HCT116 (cell line): ENCODE data around the gene EEF2. TPM values are rescaled to one million over a fixed set of nuclear protein-coding genes. Genes with fewer than 3 reads are reported as not detected.

ENCODE experiments used
- ATAC-seq: fragments of 200-7000 bp; cut with Tn5 transposase; 2 replicates; pipeline ENCODE4 v1.9.1; 2020; ENCODE audit warnings: mild to moderate bottlenecking, moderate library complexity
- BruUV-seq: library from RNA; stranded (reverse); fragments of 400-500 nt; replicated peaks from 2 replicates; lab custom pipeline; 2021; lab: Mats Ljungman, UMichigan
- CTCF ChIA-PET: fragments of 300-600 bp; sonication (Branson Sonifier 250); formaldehyde crosslinking; loops from one replicate; lab custom pipeline; 2021; ENCODE audit warnings: antibody characterized with exemption; lab: Charles Lee
- POLR2A ChIA-PET: fragments of 300-600, 350-600 bp; sonication (Branson Sonifier 250); formaldehyde crosslinking; loops from one replicate; lab custom pipeline; 2021; ENCODE audit warnings: antibody characterized with exemption; lab: Charles Lee
- RAD21 ChIA-PET, 2 experiments: fragments of 300-600 bp; sonication (Branson Sonifier 250); formaldehyde crosslinking; loops; one replicate each; lab custom pipeline; 2023; ENCODE audit warnings: low total read pairs in 2 of 2; ENCODE audit not compliant: uncharacterized antibody in 2 of 2, unreplicated experiment in 2 of 2, low non-redundant PET in 1 of 2; lab: Charles Lee
- DNase-seq: peaks from one replicate; pipeline ENCODE4 v3.0.0-alpha.2; 2010; ENCODE audit warnings: low read depth, low spot score
- H2AFZ ChIP-seq: fragments of 200-600 bp; shearing (Covaris generic), sonication (generic); 2 replicates; pipeline ENCODE4 v1.6.1; 2017; ENCODE audit warnings: low read depth, mixed run types, mixed read lengths, antibody characterized with exemption, low read length; ENCODE audit not compliant: poor library complexity, severe bottlenecking
- H3K27ac ChIP-seq: 2 replicates; pipeline ENCODE4 v1.5.1; 2012; ENCODE audit warnings: low read depth, low read length
- H3K27me3 ChIP-seq: fragments of 200-600 bp; sonication (generic); 2 replicates; pipeline ENCODE4 v1.6.1; 2016; ENCODE audit warnings: mixed run types, low read length, mixed read lengths; ENCODE audit not compliant: insufficient read depth
- H3K36me3 ChIP-seq, 2 experiments: fragments of 200-500 bp in 1 of 2; fragments of 200-600 bp in 1 of 2; sonication (Bioruptor generic) in 1 of 2; sonication (generic) in 1 of 2; 2 replicates each; pipeline versions ENCODE4 v1.5.1 to v1.6.1; 2014 to 2016; ENCODE audit warnings: low read length in 2 of 2, inconsistent platforms in 1 of 2, mixed read lengths in 1 of 2, mixed run types in 1 of 2; ENCODE audit not compliant: insufficient read depth in 2 of 2, control insufficient read depth in 1 of 2
- H3K4me1 ChIP-seq, 2 experiments: fragments of 200-600 bp in 1 of 2; sonication (generic) in 1 of 2; 2 replicates each; pipeline versions ENCODE4 v1.5.1 to v1.6.1; 2012 to 2017; ENCODE audit warnings: low read length in 2 of 2, inconsistent platforms in 1 of 2, mild to moderate bottlenecking in 1 of 2, mixed read lengths in 1 of 2, mixed run types in 1 of 2, moderate library complexity in 1 of 2; ENCODE audit not compliant: insufficient read depth in 2 of 2, control insufficient read depth in 1 of 2
- H3K4me2 ChIP-seq: fragments of 200-600 bp; sonication (generic); 2 replicates; pipeline ENCODE4 v1.6.1; 2017; ENCODE audit warnings: mixed run types, low read length, mixed read lengths
- H3K4me3 ChIP-seq, 2 experiments: fragments of 200-600 bp in 1 of 2; sonication (generic) in 1 of 2; replicated peaks in 1 of 2; 2 replicates each; pipeline ENCODE4 v1.5.1; 2011 to 2016; ENCODE audit warnings: low read length in 2 of 2, control low read depth in 1 of 2, low read depth in 1 of 2, mild to moderate bottlenecking in 1 of 2, mixed read lengths in 1 of 2, mixed run types in 1 of 2
- H3K79me2 ChIP-seq: fragments of 200-600 bp; sonication (generic); 2 replicates; pipeline ENCODE4 v1.6.1; 2017; ENCODE audit warnings: mild to moderate bottlenecking, mixed run types, low read length, moderate library complexity, mixed read lengths; ENCODE audit not compliant: insufficient read depth
- H3K9ac ChIP-seq: fragments of 200-600 bp; sonication (generic); 2 replicates; pipeline ENCODE4 v1.6.1; 2016; ENCODE audit warnings: low read length, mixed read lengths
- H3K9me2 ChIP-seq: fragments of 200-600 bp; sonication (generic), shearing (Covaris generic); 2 replicates; pipeline ENCODE4 v1.6.1; 2017; ENCODE audit warnings: mixed run types, mild to moderate bottlenecking, moderate library complexity; ENCODE audit not compliant: insufficient read depth
- H3K9me3 ChIP-seq, 2 experiments: fragments of 200-500 bp in 1 of 2; fragments of 200-600 bp in 1 of 2; sonication (Bioruptor generic) in 1 of 2; sonication (generic) in 1 of 2; 2 replicates each; pipeline ENCODE4 v1.6.1; 2014 to 2017; ENCODE audit warnings: low read length in 2 of 2, mixed read lengths in 2 of 2, inconsistent platforms in 1 of 2, low read depth in 1 of 2, mild to moderate bottlenecking in 1 of 2, mixed run types in 1 of 2, moderate library complexity in 1 of 2; ENCODE audit not compliant: control insufficient read depth in 1 of 2, insufficient read depth in 1 of 2
- H4K20me1 ChIP-seq: fragments of 200-600 bp; sonication (generic), shearing (Covaris generic); 2 replicates; pipeline ENCODE4 v1.6.1; 2017; ENCODE audit warnings: mixed run types, mild to moderate bottlenecking, moderate library complexity; ENCODE audit not compliant: insufficient read depth
- CBX3 ChIP-seq: IDR thresholded peaks from 2 replicates; pipeline ENCODE4 v1.6.1; 2012; ENCODE audit warnings: low read depth
- CEBPB ChIP-seq: IDR thresholded peaks from 2 replicates; pipeline ENCODE4 v1.6.1; 2012; ENCODE audit warnings: low read depth
- EGR1 ChIP-seq: IDR thresholded peaks from 2 replicates; pipeline ENCODE4 v1.6.1; 2012; ENCODE audit warnings: low read depth
- ELF1 ChIP-seq: IDR thresholded peaks from 2 replicates; pipeline ENCODE4 v1.6.1; 2012; ENCODE audit warnings: low read depth, borderline replicate concordance
- EZH2phosphoT487 ChIP-seq: fragments of 200-600 bp; IDR thresholded peaks from 2 replicates; pipeline ENCODE4 v1.6.1; 2018; ENCODE audit warnings: antibody characterized with exemption, borderline replicate concordance
- FOSL1 ChIP-seq: IDR thresholded peaks from 2 replicates; pipeline ENCODE4 v1.6.1; 2012; ENCODE audit warnings: low read depth
- JUND ChIP-seq: IDR thresholded peaks from 2 replicates; pipeline ENCODE4 v1.6.1; 2012
- POLR2A ChIP-seq: IDR thresholded peaks from 2 replicates; pipeline ENCODE4 v1.7.0; 2011; ENCODE audit warnings: borderline replicate concordance; ENCODE audit not compliant: insufficient read depth, insufficient read length; ENCODE audit errors: extremely low read depth
- POLR2AphosphoS5 ChIP-seq: IDR thresholded peaks from 2 replicates; pipeline ENCODE4 v1.6.1; 2011; ENCODE audit warnings: mild to moderate bottlenecking, low read depth, low read length, moderate library complexity
- YY1 ChIP-seq: IDR thresholded peaks from 2 replicates; pipeline ENCODE4 v1.6.1; 2011; ENCODE audit warnings: low read length, low read depth, moderate library complexity, mild to moderate bottlenecking; ENCODE audit not compliant: insufficient replicate concordance; ENCODE audit errors: extremely low read depth
- ZFX ChIP-seq: fragments of 450-650 bp; IDR thresholded peaks from 2 replicates; pipeline ENCODE4 v1.6.1; 2017
- intact Hi-C: fragments of 100-400 bp; cut with micrococcal nuclease; formaldehyde crosslinking; loops from 2 replicates; pipeline ENCODE4 v1.10.0; 2022
- total RNA-seq: library from RNA; stranded (reverse); gene quantifications from one replicate; pipeline ENCODE4 v1.2.1, GENCODE V29; 2021; ENCODE audit not compliant: unreplicated experiment
- TF ChIP-seq, protein P1 (sequence below): IDR thresholded peaks from 2 replicates; pipeline ENCODE4 v1.6.1; 2011; ENCODE audit warnings: mild to moderate bottlenecking, low read length, moderate library complexity; ENCODE audit not compliant: insufficient replicate concordance; ENCODE audit errors: extremely low read depth
- TF ChIP-seq, protein P2 (sequence below), 3 experiments: fragments of 200-600 bp in 1 of 3; sonication (generic) in 1 of 3; IDR thresholded peaks in 2 of 3; conservative IDR thresholded peaks in 1 of 3; 2 replicates each; pipeline ENCODE4 v1.5.1; 2012 to 2017; ENCODE audit warnings: low read depth in 2 of 3, low read length in 2 of 3, antibody characterized with exemption in 1 of 3, borderline replicate concordance in 1 of 3, control low read depth in 1 of 3, mild to moderate bottlenecking in 1 of 3, mixed read lengths in 1 of 3, mixed run types in 1 of 3, moderate library complexity in 1 of 3; ENCODE audit not compliant: insufficient read depth in 1 of 3
- TF ChIP-seq, protein P3 (sequence below): IDR thresholded peaks from 2 replicates; pipeline ENCODE4 v1.6.1; 2012

EEF2 gene
- total RNA-seq, 1 experiment from 2014 or later = 3,796 TPM

DNA sequence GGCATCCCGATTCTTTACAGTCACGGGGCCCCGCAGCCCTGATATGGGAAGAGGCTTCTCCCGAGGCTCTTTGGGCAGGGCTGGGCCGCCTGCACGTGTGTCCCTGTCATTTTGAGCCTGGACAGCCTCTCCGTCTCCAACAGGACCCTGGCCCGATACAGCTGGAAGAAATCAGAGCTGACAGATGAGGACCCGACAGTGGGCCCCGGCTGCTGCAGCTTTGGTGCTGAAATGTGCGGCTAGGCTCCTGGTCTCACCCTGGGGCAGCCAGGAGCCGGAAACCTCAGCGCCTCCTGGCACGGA, 25.5 kb upstream of the EEF2 start:
- TF ChIP-seq ELF1 = no peak
- no peak for TF ChIP-seq POLR2A
- no peak for TF ChIP-seq FOSL1
- no peak for TF ChIP-seq JUND
- no peak for TF ChIP-seq ZFX
- TF ChIP-seq CEBPB = no peak
- H4K20me1 ChIP-seq = 0 out of 2 replicates have a peak, but pooled peaks cover 4% of the 10 kb centered on the region
- ChIA-PET POLR2A (no interaction called here), CTCF (no interaction called here), RAD21 (no interaction called here)
- peaks cover 3 to 5% of the 10 kb centered on the region in 2 experiments; a peak in 3 of 4 replicates for H3K36me3 ChIP-seq
- peaks cover 67% of the 10 kb centered on the region for H3K79me2 ChIP-seq
- DNase-seq (no peak), ATAC-seq (no peak)
- no peak overlapping the region for H3K27ac ChIP-seq
- peaks cover 7 to 14% of the 10 kb centered on the region in 2 experiments; a peak in 3 of 4 replicates for H3K4me1 ChIP-seq
- BruUV-seq = no TSS peak
- H3K9ac ChIP-seq = no peak overlapping the region
- H3K27me3 ChIP-seq = no peaks in the 10 kb centered on the region
- H3K9me2 ChIP-seq = no peaks in the 10 kb centered on the region
- no peak overlapping the region for H2AFZ ChIP-seq
- intact Hi-C loops = no loop called here
- no peak overlapping the region for H3K4me3 ChIP-seq
- no peaks in the 10 kb centered on the region for H3K9me3 ChIP-seq
- H3K4me2 ChIP-seq = no peak overlapping the region

DNA sequence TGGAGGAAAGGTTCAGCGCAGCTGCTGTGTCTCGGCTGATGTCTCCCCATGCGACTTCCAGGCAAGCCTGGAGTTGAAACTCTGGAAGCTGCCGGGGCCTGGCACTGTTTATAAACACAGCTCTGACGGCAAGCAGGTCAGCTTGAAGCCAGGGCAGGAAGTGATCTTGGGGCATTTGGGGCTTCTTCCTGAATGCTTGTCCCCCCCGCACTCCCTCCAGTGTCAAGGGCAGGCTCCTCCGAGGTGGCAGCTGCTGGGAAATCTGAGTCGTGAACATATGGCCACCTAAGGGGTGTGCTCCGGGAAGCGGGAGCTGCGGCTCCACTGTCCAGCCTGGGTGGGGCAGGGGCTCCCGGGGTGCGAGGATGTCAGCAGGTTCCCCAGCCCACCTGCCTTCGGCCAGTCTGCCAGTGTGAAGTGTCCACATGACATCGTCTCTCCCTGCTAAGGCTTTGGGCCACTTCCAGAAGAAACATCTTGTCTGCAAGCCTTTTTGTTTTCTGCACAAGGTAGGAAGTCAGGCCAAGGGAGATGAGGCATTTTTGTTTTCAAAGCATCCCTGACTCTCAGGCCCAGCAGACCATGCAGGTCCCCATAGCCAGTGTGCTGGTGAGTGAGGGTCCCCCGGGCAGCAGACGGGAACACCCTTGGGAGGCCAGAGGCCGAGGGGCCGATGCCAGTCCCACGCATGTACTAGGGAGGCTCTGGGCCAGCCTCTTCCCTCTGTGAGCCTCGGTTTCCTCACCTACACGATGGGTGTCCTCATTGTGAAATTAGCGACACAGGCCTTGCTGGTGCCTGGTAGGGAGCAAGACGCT, 24.9 kb upstream of the EEF2 start:
- ChIA-PET CTCF (no interaction called here), RAD21 (no interaction called here), POLR2A (no interaction called here)
- no peaks in the 10 kb centered on the region for H3K9me2 ChIP-seq
- peaks cover 7 to 14% of the 10 kb centered on the region in 2 experiments; a peak in 3 of 4 replicates for H3K4me1 ChIP-seq
- H3K4me2 ChIP-seq = no peak overlapping the region
- intact Hi-C loops = no loop called here
- 0 out of 2 replicates have a peak, but pooled peaks cover 4% of the 10 kb centered on the region for H4K20me1 ChIP-seq
- peaks cover 3% of the 10 kb centered on the region in 2 experiments; a peak in 3 of 4 replicates for H3K36me3 ChIP-seq
- no peaks in the 10 kb centered on the region for H3K27me3 ChIP-seq
- DNase-seq (no peak), ATAC-seq (no peak)
- no peak overlapping the region for H3K9ac ChIP-seq
- H3K27ac ChIP-seq = no peak overlapping the region
- no TSS peak for BruUV-seq
- no peak overlapping the region for H3K4me3 ChIP-seq
- H2AFZ ChIP-seq = no peak overlapping the region
- H3K9me3 ChIP-seq = no peaks in the 10 kb centered on the region
- H3K79me2 ChIP-seq = peaks cover 62% of the 10 kb centered on the region
- TF ChIP-seq EGR1 (no peak), POLR2A (no peak), ELF1 (no peak), CBX3 (no peak), EZH2phosphoT487 (no peak), POLR2AphosphoS5 (no peak), YY1 (no peak), FOSL1 (no peak)
- TF ChIP-seq, protein P1, sequence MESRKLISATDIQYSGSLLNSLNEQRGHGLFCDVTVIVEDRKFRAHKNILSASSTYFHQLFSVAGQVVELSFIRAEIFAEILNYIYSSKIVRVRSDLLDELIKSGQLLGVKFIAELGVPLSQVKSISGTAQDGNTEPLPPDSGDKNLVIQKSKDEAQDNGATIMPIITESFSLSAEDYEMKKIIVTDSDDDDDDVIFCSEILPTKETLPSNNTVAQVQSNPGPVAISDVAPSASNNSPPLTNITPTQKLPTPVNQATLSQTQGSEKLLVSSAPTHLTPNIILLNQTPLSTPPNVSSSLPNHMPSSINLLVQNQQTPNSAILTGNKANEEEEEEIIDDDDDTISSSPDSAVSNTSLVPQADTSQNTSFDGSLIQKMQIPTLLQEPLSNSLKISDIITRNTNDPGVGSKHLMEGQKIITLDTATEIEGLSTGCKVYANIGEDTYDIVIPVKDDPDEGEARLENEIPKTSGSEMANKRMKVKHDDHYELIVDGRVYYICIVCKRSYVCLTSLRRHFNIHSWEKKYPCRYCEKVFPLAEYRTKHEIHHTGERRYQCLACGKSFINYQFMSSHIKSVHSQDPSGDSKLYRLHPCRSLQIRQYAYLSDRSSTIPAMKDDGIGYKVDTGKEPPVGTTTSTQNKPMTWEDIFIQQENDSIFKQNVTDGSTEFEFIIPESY = no peak
- TF ChIP-seq, protein P2, sequence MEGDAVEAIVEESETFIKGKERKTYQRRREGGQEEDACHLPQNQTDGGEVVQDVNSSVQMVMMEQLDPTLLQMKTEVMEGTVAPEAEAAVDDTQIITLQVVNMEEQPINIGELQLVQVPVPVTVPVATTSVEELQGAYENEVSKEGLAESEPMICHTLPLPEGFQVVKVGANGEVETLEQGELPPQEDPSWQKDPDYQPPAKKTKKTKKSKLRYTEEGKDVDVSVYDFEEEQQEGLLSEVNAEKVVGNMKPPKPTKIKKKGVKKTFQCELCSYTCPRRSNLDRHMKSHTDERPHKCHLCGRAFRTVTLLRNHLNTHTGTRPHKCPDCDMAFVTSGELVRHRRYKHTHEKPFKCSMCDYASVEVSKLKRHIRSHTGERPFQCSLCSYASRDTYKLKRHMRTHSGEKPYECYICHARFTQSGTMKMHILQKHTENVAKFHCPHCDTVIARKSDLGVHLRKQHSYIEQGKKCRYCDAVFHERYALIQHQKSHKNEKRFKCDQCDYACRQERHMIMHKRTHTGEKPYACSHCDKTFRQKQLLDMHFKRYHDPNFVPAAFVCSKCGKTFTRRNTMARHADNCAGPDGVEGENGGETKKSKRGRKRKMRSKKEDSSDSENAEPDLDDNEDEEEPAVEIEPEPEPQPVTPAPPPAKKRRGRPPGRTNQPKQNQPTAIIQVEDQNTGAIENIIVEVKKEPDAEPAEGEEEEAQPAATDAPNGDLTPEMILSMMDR (IDR thresholded peaks at IDR 0.05 in 2 of 3, conservative IDR thresholded peaks at IDR 0.05 in 1 of 3; ENCODE audit: borderline replicate concordance in 1 of 3, insufficient read depth in 1 of 3, low read depth in 2 of 3, low read length in 2 of 3) = no peak
- TF ChIP-seq, protein P3, sequence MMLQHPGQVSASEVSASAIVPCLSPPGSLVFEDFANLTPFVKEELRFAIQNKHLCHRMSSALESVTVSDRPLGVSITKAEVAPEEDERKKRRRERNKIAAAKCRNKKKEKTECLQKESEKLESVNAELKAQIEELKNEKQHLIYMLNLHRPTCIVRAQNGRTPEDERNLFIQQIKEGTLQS = no peak
